WTC11 (cell line): ENCODE data around the gene NUDT22. TPM values are rescaled to one million over a fixed set of nuclear protein-coding genes. Genes with fewer than 3 reads are reported as not detected.
A peak's percentile ranks its signal among the peaks of the same experiment; 100 is the strongest.

Experiments
- ATAC-seq: fragments of 200-7000 bp; cut with Tn5 transposase; 2 replicates; pipeline ENCODE4 v1.10.0; 2021; ENCODE audit warnings: mild to moderate bottlenecking, moderate library complexity
- CTCF ChIA-PET: fragments of 300-600 bp; sonication (Branson Sonifier 250); formaldehyde crosslinking; loops from one replicate; lab custom pipeline; 2021; ENCODE audit warnings: antibody characterized with exemption; lab: Charles Lee
- POLR2A ChIA-PET: fragments of 350-600 bp; sonication (Branson Sonifier 250); formaldehyde crosslinking; loops from one replicate; lab custom pipeline; 2021; ENCODE audit warnings: antibody characterized with exemption; lab: Charles Lee
- DNase-seq: peaks from one replicate; pipeline ENCODE4 v3.0.0; 2021; ENCODE audit warnings: low spot score
- H3K27ac Mint-ChIP-seq: 2 replicates; pipeline ENCODE4 v1.8.0; 2021; ENCODE audit warnings: mixed read lengths
- H3K27me3 Mint-ChIP-seq: 2 replicates; pipeline ENCODE4 v1.8.0; 2021; ENCODE audit warnings: low read depth, mild to moderate bottlenecking, moderate library complexity, mixed read lengths
- H3K36me3 Mint-ChIP-seq: 2 replicates; pipeline ENCODE4 v1.8.0; 2021; ENCODE audit warnings: mixed read lengths
- H3K4me1 Mint-ChIP-seq: 2 replicates; pipeline ENCODE4 v1.8.0; 2022; ENCODE audit warnings: mixed read lengths
- H3K4me3 Mint-ChIP-seq: 2 replicates; pipeline ENCODE4 v1.8.0; 2021; ENCODE audit warnings: mild to moderate bottlenecking, moderate library complexity, mixed read lengths
- H3K9me3 Mint-ChIP-seq: 2 replicates; pipeline ENCODE4 v1.8.0; 2021; ENCODE audit warnings: mixed read lengths
- ATF1 ChIP-seq: sonication (generic); formaldehyde crosslinking; IDR thresholded peaks from 2 replicates; pipeline ENCODE4 v1.8.1; 2023; ENCODE audit warnings: mild to moderate bottlenecking, moderate library complexity, missing genetic modification reagents
- CREM ChIP-seq: sonication (generic); formaldehyde crosslinking; IDR thresholded peaks from 2 replicates; pipeline ENCODE4 v1.8.1; 2022; ENCODE audit warnings: mild to moderate bottlenecking, missing genetic modification reagents, moderate library complexity
- FOXK1 ChIP-seq: sonication (generic); formaldehyde crosslinking; IDR thresholded peaks from 2 replicates; pipeline ENCODE4 v1.8.0; 2022; ENCODE audit warnings: mild to moderate bottlenecking, moderate library complexity, missing genetic modification reagents
- HMGA2 ChIP-seq: fragments of 250-450 bp; sonication (Bioruptor Pico); IDR thresholded peaks from 2 replicates; pipeline ENCODE4 v1.4.0; 2021; ENCODE audit warnings: mild to moderate bottlenecking, moderate library complexity
- MYBL2 ChIP-seq: sonication (generic); formaldehyde crosslinking; IDR thresholded peaks from 2 replicates; pipeline ENCODE4 v1.8.1; 2023; ENCODE audit warnings: mild to moderate bottlenecking, moderate library complexity, missing genetic modification reagents
- SMAD4 ChIP-seq: sonication (generic); formaldehyde crosslinking; IDR thresholded peaks from 2 replicates; pipeline ENCODE4 v1.8.0; 2022; ENCODE audit warnings: mild to moderate bottlenecking, missing genetic modification reagents
- SP1 ChIP-seq: sonication (generic); formaldehyde crosslinking; conservative IDR thresholded peaks from 2 replicates; pipeline ENCODE4 v1.8.1; 2022; ENCODE audit warnings: missing genetic modification reagents
- ZNF396 ChIP-seq: fragments of 250-450 bp; sonication (Bioruptor Pico); IDR thresholded peaks from 2 replicates; pipeline ENCODE4 v1.8.0; 2021; ENCODE audit warnings: mild to moderate bottlenecking, moderate library complexity, borderline replicate concordance
- ZNF416 ChIP-seq: fragments of 250-450 bp; sonication (Bioruptor Pico); IDR thresholded peaks from 2 replicates; pipeline ENCODE4 v1.9.0; 2021; ENCODE audit warnings: mild to moderate bottlenecking, inconsistent platforms
- total RNA-seq: library from RNA; stranded (reverse); gene quantifications from 3 replicates; pipeline ENCODE4 v1.2.3, GENCODE V29; 2021
- TF ChIP-seq, protein P1 (sequence below): sonication (generic); formaldehyde crosslinking; IDR thresholded peaks from 2 replicates; pipeline ENCODE4 v1.8.0; 2023; ENCODE audit warnings: mild to moderate bottlenecking, missing genetic modification reagents
- TF ChIP-seq, protein P2 (sequence below): fragments of 250-450 bp; sonication (Bioruptor Pico); conservative IDR thresholded peaks from 2 replicates; pipeline ENCODE4 v1.9.0; 2021; ENCODE audit warnings: mild to moderate bottlenecking
- TF ChIP-seq, protein P3 (sequence below): sonication (generic); formaldehyde crosslinking; IDR thresholded peaks from 2 replicates; pipeline ENCODE4 v1.8.0; 2022; ENCODE audit warnings: mild to moderate bottlenecking, missing genetic modification reagents
- TF ChIP-seq, protein P4 (sequence below): fragments of 250-450 bp; sonication (Bioruptor Pico); IDR thresholded peaks from 2 replicates; pipeline ENCODE4 v1.9.0; 2021; ENCODE audit warnings: moderate library complexity, mild to moderate bottlenecking, inconsistent platforms, borderline replicate concordance
- TF ChIP-seq, protein P5 (sequence below): sonication (generic); formaldehyde crosslinking; conservative IDR thresholded peaks from 2 replicates; pipeline ENCODE4 v1.8.1; 2023; ENCODE audit warnings: mild to moderate bottlenecking, low read depth, missing genetic modification reagents, moderate library complexity
- TF ChIP-seq, protein P6 (sequence below): fragments of 250-450 bp; sonication (Bioruptor Pico); IDR thresholded peaks from 2 replicates; pipeline ENCODE4 v1.9.0; 2021; ENCODE audit warnings: mild to moderate bottlenecking

Gene NUDT22
- total RNA-seq, 1 experiment from 2014 or later, result 64.4 TPM

DNA sequence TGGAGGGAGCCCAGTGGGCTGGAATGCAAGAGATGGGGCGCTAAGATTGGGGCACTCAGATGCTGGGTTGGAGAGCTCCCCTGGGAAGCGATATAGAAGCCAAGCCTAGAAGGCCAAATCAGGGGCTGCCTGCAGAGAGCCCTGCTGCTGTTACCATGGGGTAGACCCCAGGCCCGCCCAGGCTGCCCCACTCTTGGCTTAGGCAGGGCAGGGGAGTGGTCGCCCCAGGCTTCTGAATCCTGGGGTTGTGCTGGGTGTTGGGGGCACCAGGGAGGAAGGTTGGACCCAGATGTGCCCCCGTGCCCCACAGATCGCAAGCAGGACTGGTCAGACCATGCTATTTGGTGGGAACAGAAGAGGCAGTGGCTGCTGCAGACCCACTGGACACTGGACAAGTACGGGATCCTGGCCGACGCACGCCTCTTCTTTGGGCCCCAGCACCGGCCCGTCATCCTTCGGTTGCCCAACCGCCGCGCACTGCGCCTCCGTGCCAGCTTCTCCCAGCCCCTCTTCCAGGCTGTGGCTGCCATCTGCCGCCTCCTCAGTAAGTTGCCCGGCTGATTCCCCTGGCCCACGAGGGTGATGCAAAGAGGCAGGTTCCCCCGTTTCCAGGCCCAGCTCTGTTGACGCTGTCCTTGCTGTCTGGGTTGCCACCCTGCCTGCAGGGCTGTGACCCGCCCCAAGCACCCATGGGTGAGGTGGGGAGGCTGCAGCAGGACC is 15.6 kb upstream of the NUDT22 start:
- POLR2A ChIA-PET, result no interaction called here
- H3K36me3 Mint-ChIP-seq, result peaks cover 7% of the 10 kb centered on the region
- DNase-seq, result no peak
- no peak for TF ChIP-seq ZNF416 (CRISPR knock-in tag)
- no peak for TF ChIP-seq CREM (CRISPR knock-in tag)
- TF ChIP-seq, protein P1, sequence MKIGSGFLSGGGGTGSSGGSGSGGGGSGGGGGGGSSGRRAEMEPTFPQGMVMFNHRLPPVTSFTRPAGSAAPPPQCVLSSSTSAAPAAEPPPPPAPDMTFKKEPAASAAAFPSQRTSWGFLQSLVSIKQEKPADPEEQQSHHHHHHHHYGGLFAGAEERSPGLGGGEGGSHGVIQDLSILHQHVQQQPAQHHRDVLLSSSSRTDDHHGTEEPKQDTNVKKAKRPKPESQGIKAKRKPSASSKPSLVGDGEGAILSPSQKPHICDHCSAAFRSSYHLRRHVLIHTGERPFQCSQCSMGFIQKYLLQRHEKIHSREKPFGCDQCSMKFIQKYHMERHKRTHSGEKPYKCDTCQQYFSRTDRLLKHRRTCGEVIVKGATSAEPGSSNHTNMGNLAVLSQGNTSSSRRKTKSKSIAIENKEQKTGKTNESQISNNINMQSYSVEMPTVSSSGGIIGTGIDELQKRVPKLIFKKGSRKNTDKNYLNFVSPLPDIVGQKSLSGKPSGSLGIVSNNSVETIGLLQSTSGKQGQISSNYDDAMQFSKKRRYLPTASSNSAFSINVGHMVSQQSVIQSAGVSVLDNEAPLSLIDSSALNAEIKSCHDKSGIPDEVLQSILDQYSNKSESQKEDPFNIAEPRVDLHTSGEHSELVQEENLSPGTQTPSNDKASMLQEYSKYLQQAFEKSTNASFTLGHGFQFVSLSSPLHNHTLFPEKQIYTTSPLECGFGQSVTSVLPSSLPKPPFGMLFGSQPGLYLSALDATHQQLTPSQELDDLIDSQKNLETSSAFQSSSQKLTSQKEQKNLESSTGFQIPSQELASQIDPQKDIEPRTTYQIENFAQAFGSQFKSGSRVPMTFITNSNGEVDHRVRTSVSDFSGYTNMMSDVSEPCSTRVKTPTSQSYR (CRISPR knock-in tag), result no peak
- no peak for TF ChIP-seq SMAD4
- no peak for TF ChIP-seq ZNF396 (CRISPR knock-in tag)
- TF ChIP-seq, protein P2, sequence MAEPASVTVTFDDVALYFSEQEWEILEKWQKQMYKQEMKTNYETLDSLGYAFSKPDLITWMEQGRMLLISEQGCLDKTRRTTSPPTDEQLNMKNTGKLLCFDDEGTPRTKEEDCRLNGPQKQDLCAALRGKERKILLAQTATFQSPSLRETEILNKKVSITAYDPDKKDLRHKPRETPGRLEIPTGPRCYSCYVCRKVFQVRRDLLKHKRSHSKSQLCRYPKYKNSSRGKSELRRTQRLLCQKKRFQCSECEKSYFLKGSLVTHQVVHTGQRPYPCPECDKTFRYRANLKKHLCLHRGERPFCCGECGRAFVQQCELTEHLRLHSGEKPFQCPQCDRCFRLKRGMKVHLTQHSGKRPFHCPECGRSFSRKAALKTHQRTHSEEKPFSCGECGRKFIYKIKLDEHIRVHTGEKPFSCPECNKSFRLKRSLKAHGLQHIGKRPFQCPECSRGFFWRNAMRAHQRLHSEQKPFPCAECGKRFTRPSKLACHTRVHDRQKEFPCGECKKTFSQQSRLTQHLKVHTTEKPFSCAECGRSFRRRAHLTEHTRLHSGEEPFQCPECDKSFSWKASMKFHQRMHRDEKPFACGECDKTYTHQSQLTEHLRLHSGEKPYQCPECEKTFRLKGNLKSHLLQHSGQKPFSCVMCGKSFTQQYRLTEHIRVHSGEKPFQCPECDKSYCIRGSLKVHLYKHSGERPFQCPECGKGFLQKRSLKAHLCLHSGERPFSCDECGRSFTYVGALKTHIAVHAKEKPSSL (CRISPR knock-in tag), result no peak
- TF ChIP-seq MYBL2, result no peak
- no peak for TF ChIP-seq HMGA2 (CRISPR knock-in tag)
- TF ChIP-seq SP1 (CRISPR knock-in tag), result no peak
- H3K27me3 Mint-ChIP-seq, result no peaks in the 10 kb centered on the region
- no peak overlapping the region for H3K4me3 Mint-ChIP-seq
- no peaks in the 10 kb centered on the region for H3K9me3 Mint-ChIP-seq
- no peaks in the 10 kb centered on the region for H3K4me1 Mint-ChIP-seq
- H3K27ac Mint-ChIP-seq, result no peak overlapping the region
- CTCF ChIA-PET, result interaction anchor here (1.2 to 2.0 kb wide), 4 partner anchors 16 to 94 kb away, joined by 4 to 8 read pairs (median 4); partner anchors contain the start of genes NUDT22 and TRPT1
- ATAC-seq, result no peak

DNA sequence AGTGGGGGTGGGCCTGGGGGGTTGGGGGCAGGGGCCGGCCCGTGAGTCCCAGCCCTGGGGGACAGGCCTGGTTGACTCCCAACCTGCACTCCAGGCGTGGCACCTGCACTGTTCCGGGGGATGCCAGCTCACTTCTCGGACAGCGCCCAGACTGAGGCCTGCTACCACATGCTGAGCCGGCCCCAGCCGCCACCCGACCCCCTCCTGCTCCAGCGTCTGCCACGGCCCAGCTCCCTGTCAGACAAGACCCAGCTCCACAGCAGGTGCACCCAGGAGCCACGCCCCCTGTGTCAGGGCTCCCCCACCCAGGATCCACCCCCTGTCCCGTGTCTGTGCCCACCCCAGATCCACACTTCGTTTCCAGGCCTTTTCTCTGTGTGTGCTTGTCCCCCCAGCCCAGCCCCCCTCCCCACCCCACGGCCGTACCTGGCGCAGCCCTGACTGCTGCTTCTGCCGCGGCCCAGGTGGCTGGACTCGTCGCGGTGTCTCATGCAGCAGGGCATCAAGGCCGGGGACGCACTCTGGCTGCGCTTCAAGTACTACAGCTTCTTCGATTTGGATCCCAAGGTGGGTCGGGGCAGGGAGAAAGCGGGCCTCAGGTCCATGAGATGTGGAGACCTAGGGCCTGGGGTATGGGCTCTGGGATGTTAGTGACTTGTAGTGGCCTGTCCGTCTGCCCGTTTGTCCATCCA is 14.7 kb upstream of the NUDT22 start:
- no peak overlapping the region for H3K4me3 Mint-ChIP-seq
- peaks cover 7% of the 10 kb centered on the region for H3K36me3 Mint-ChIP-seq

DNA sequence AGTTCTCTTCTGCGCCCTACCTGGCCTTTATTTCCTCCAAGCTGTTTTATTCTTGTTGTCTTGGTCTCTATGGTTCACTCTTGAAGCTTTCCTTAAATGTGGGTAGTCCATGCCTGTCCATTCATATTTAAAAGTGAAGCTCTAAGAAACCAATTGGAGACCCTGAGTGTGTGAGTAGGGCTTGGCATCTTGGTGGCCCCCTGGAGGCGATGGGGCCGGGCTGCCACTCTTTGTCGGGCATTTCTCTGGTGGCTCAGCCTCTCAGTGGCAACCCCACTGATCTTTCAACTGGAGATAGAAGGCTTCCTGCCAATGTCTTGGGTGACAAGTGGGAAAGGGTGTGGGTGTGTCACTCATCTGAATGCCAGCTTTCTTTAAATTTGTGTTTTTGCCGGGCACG is 9.2 kb upstream of the NUDT22 start:
- ATAC-seq (peak; percentile 29; the same call in 1 of the 2 replicates), DNase-seq (no peak)
- no peak overlapping the region for H3K27ac Mint-ChIP-seq
- no peaks in the 10 kb centered on the region for H3K27me3 Mint-ChIP-seq
- H3K4me3 Mint-ChIP-seq, result no peak overlapping the region
- no peaks in the 10 kb centered on the region for H3K4me1 Mint-ChIP-seq
- POLR2A ChIA-PET, result interaction anchor here (0.6 to 1.1 kb wide), 2 partner anchors 35 to 1281 kb away, joined by 4 to 5 read pairs; no protein-coding TSS in a partner anchor
- CTCF ChIA-PET, result interaction anchor here (0.6 to 3.7 kb wide), 10 partner anchors 10 to 216 kb away, joined by 3 to 21 read pairs (median 4); partner anchors contain the start of genes FERMT3, NUDT22, STIP1 and TRPT1
- peaks cover 8% of the 10 kb centered on the region for H3K36me3 Mint-ChIP-seq
- H3K9me3 Mint-ChIP-seq, result no peaks in the 10 kb centered on the region
- TF ChIP-seq, protein P3, sequence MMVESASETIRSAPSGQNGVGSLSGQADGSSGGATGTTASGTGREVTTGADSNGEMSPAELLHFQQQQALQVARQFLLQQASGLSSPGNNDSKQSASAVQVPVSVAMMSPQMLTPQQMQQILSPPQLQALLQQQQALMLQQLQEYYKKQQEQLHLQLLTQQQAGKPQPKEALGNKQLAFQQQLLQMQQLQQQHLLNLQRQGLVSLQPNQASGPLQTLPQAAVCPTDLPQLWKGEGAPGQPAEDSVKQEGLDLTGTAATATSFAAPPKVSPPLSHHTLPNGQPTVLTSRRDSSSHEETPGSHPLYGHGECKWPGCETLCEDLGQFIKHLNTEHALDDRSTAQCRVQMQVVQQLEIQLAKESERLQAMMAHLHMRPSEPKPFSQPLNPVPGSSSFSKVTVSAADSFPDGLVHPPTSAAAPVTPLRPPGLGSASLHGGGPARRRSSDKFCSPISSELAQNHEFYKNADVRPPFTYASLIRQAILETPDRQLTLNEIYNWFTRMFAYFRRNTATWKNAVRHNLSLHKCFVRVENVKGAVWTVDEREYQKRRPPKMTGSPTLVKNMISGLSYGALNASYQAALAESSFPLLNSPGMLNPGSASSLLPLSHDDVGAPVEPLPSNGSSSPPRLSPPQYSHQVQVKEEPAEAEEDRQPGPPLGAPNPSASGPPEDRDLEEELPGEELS (CRISPR knock-in tag), result no peak
- TF ChIP-seq FOXK1 (CRISPR knock-in tag) (no peak), SP1 (CRISPR knock-in tag) (no peak)
- TF ChIP-seq, protein P4, sequence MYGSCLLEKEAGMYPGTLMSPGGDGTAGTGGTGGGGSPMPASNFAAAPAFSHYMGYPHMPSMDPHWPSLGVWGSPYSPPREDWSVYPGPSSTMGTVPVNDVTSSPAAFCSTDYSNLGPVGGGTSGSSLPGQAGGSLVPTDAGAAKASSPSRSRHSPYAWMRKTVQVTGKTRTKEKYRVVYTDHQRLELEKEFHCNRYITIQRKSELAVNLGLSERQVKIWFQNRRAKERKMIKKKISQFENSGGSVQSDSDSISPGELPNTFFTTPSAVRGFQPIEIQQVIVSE, result no peak
- TF ChIP-seq, protein P5, sequence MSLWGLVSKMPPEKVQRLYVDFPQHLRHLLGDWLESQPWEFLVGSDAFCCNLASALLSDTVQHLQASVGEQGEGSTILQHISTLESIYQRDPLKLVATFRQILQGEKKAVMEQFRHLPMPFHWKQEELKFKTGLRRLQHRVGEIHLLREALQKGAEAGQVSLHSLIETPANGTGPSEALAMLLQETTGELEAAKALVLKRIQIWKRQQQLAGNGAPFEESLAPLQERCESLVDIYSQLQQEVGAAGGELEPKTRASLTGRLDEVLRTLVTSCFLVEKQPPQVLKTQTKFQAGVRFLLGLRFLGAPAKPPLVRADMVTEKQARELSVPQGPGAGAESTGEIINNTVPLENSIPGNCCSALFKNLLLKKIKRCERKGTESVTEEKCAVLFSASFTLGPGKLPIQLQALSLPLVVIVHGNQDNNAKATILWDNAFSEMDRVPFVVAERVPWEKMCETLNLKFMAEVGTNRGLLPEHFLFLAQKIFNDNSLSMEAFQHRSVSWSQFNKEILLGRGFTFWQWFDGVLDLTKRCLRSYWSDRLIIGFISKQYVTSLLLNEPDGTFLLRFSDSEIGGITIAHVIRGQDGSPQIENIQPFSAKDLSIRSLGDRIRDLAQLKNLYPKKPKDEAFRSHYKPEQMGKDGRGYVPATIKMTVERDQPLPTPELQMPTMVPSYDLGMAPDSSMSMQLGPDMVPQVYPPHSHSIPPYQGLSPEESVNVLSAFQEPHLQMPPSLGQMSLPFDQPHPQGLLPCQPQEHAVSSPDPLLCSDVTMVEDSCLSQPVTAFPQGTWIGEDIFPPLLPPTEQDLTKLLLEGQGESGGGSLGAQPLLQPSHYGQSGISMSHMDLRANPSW (CRISPR knock-in tag), result no peak

More for the DNA sequence above, 14.7 kb upstream of the NUDT22 start:
- no peaks in the 10 kb centered on the region for H3K9me3 Mint-ChIP-seq
- TF ChIP-seq ATF1 (CRISPR knock-in tag), result no peak
- TF ChIP-seq, protein P6, sequence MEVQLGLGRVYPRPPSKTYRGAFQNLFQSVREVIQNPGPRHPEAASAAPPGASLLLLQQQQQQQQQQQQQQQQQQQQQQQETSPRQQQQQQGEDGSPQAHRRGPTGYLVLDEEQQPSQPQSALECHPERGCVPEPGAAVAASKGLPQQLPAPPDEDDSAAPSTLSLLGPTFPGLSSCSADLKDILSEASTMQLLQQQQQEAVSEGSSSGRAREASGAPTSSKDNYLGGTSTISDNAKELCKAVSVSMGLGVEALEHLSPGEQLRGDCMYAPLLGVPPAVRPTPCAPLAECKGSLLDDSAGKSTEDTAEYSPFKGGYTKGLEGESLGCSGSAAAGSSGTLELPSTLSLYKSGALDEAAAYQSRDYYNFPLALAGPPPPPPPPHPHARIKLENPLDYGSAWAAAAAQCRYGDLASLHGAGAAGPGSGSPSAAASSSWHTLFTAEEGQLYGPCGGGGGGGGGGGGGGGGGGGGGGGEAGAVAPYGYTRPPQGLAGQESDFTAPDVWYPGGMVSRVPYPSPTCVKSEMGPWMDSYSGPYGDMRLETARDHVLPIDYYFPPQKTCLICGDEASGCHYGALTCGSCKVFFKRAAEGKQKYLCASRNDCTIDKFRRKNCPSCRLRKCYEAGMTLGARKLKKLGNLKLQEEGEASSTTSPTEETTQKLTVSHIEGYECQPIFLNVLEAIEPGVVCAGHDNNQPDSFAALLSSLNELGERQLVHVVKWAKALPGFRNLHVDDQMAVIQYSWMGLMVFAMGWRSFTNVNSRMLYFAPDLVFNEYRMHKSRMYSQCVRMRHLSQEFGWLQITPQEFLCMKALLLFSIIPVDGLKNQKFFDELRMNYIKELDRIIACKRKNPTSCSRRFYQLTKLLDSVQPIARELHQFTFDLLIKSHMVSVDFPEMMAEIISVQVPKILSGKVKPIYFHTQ (CRISPR knock-in tag), result no peak
- H3K27me3 Mint-ChIP-seq, result no peaks in the 10 kb centered on the region
- ChIA-PET POLR2A (no interaction called here), CTCF (interaction anchor here (1.2 to 2.0 kb wide), 4 partner anchors 15 to 93 kb away, joined by 4 to 8 read pairs (median 4); partner anchors contain the start of genes NUDT22 and TRPT1)
- DNase-seq (no peak), ATAC-seq (no peak)
- no peaks in the 10 kb centered on the region for H3K4me1 Mint-ChIP-seq
- H3K27ac Mint-ChIP-seq, result no peak overlapping the region
